GM23248 (cell line): Measurements from ENCODE around the gene MED19.

Experiments used
- EZH2 ChIP-seq: fragments of 200-600 bp; sonication (generic); IDR thresholded peaks from 2 replicates; pipeline ENCODE4 v1.6.1; 2018; ENCODE audit warnings: antibody characterized with exemption, mild to moderate bottlenecking; ENCODE audit not compliant: insufficient read depth, poor library complexity, severe bottlenecking
- EZH2phosphoT487 ChIP-seq: fragments of 200-600 bp; sonication (generic); IDR thresholded peaks from 2 replicates; pipeline ENCODE4 v1.6.1; 2018; ENCODE audit warnings: antibody characterized with exemption, moderate library complexity, mild to moderate bottlenecking, low read depth; ENCODE audit not compliant: insufficient read depth

- TF ChIP-seq EZH2 (no peak), EZH2phosphoT487 (no peak)
Measured at GRCh38 chr11:57703341-57703740, 8.7 kb downstream of the MED19 start.
